Measurements from ENCODE around the gene SIGMAR1. TPM values are rescaled to one million over a fixed set of nuclear protein-coding genes. Genes with fewer than 3 reads are reported as not detected.

The SIGMAR1 gene
- total and polyA plus RNA-seq, 2 of the 8 experiments (the other 6 are each of a cell fraction or from before 2014, with no cell fraction given), result 84.2 to 134 TPM

GRCh38 chr9:34633851-34634550 is 3.6 kb downstream of the SIGMAR1 start:
- no peak overlapping the region for H3K18ac ChIP-seq (ENCODE audit: extremely low read depth, low read length)
- H4K91ac ChIP-seq (replicated peaks; ENCODE audit: insufficient read length, low read length), result no peak overlapping the region
- H3K4me1 ChIP-seq (replicated peaks in 1 of 4; ENCODE audit: control insufficient read depth in 3 of 4, insufficient read depth in 4 of 4, low read length in 3 of 4), result peaks cover 6 to 15% (median 10%) of the 10 kb centered on the region in 4 experiments
- no peak overlapping the region for H3K9ac ChIP-seq (replicated peaks in 1 of 4; ENCODE audit: extremely low read depth in 1 of 4, low read depth in 3 of 4, low read length in 3 of 4)
- peaks cover 13 to 30% (median 26%) of the 10 kb centered on the region in 4 experiments for H3K27me3 ChIP-seq (replicated peaks in 1 of 4; ENCODE audit: control insufficient read depth in 3 of 4, extremely low read depth in 1 of 4, insufficient read depth in 3 of 4, low read length in 3 of 4)
- H2BK120ac ChIP-seq (replicated peaks; ENCODE audit: low read depth, low read length), result no peak overlapping the region
- 0 out of 4 replicates have a peak overlapping the region, but pooled peaks of 1 of the 2 experiments have one; percentile 11 for H3K4me2 ChIP-seq (ENCODE audit: insufficient read depth in 1 of 2, low read depth in 2 of 2, low read length in 2 of 2)
- CTCF ChIA-PET (ENCODE audit: partially characterized antibody), result interaction anchor here (0.6 to 18.5 kb wide), 38 partner anchors 9 to 377 kb away, joined by 3 to 401 read pairs (median 4); partner anchors contain the start of genes CCL27, DCTN3, GALT and IL11RA
- FAIRE-seq, result peak; percentile 90
- peaks cover 0 to 11% of the 10 kb centered on the region in 2 experiments; a peak in 2 of 4 replicates for H3K79me2 ChIP-seq (ENCODE audit: control insufficient read depth in 1 of 2, insufficient read depth in 2 of 2, low read length in 2 of 2)
- H2AFZ ChIP-seq (ENCODE audit: low read length), result no peak overlapping the region
- POLR2A ChIA-PET (ENCODE audit: partially characterized antibody), result interaction anchor here (0.6 to 11.3 kb wide), 8 partner anchors 9 to 296 kb away, joined by 3 to 127 read pairs (median 4); partner anchors contain the start of genes GALT, IL11RA and RPP25L
- WGBS, 2 experiments (ENCODE audit: extremely low coverage in 1 of 2, insufficient coverage in 1 of 2, insufficient read length in 1 of 2, insufficient replicate concordance in 2 of 2, low coverage in 1 of 2, low lambda C conversion rate in 2 of 2, missing lambda C conversion rate in 1 of 2), result 40% methylated on average over 3 of the region's 3 CpGs; no CpG with 5 or more reads in 1 of the 2 experiments
- H3K4me3 ChIP-seq (ENCODE audit: extremely low read depth in 1 of 4, insufficient read depth in 2 of 4, low read depth in 3 of 4, low read length in 4 of 4), result no peak overlapping the region
- H2BK15ac ChIP-seq (ENCODE audit: low read length), result no peak overlapping the region
- peaks cover 12% of the 10 kb centered on the region for H3K23me2 ChIP-seq (ENCODE audit: low read depth, low read length)
- peak overlapping the region; percentile 61 for H2BK12ac ChIP-seq (ENCODE audit: low read depth, low read length)
- no peak overlapping the region for H3K56ac ChIP-seq (replicated peaks; ENCODE audit: insufficient read length, low read depth, low read length)
- no peak overlapping the region for H4K8ac ChIP-seq (ENCODE audit: extremely low read depth, insufficient read depth, low read length)
- DNase-seq (ENCODE audit: low read depth in 1 of 2, low spot score in 2 of 2), result peak in 1 of 2 experiments; percentile 84
- H3K14ac ChIP-seq (ENCODE audit: insufficient read length), result no peak overlapping the region
- peaks cover 0 to 14% of the 10 kb centered on the region in 2 experiments for H4K20me1 ChIP-seq (replicated peaks in 1 of 2; ENCODE audit: control insufficient read depth in 1 of 2, insufficient read depth in 2 of 2, low read length in 2 of 2)
- no peak overlapping the region for H2AK5ac ChIP-seq (ENCODE audit: low read depth, low read length)
- no peak overlapping the region for H2BK20ac ChIP-seq (ENCODE audit: low read length)
- TF ChIP-seq RAD21 (IDR thresholded peaks at IDR 0.05 in 1 of 2, conservative IDR thresholded peaks at IDR 0.05 in 1 of 2; ENCODE audit: low read depth in 2 of 2, low read length in 2 of 2) (peak; percentile 85 to 90), SP1 (IDR thresholded peaks at IDR 0.05; ENCODE audit: low read depth, low read length) (no peak)
- TF ChIP-seq, protein P1, sequence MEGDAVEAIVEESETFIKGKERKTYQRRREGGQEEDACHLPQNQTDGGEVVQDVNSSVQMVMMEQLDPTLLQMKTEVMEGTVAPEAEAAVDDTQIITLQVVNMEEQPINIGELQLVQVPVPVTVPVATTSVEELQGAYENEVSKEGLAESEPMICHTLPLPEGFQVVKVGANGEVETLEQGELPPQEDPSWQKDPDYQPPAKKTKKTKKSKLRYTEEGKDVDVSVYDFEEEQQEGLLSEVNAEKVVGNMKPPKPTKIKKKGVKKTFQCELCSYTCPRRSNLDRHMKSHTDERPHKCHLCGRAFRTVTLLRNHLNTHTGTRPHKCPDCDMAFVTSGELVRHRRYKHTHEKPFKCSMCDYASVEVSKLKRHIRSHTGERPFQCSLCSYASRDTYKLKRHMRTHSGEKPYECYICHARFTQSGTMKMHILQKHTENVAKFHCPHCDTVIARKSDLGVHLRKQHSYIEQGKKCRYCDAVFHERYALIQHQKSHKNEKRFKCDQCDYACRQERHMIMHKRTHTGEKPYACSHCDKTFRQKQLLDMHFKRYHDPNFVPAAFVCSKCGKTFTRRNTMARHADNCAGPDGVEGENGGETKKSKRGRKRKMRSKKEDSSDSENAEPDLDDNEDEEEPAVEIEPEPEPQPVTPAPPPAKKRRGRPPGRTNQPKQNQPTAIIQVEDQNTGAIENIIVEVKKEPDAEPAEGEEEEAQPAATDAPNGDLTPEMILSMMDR (IDR thresholded peaks at IDR 0.05; ENCODE audit: control extremely low read depth in 1 of 3, insufficient read depth in 1 of 3, low read depth in 1 of 3, low read length in 3 of 3), result peak; percentile 80 to 96 (median 88)
- H3K79me1 ChIP-seq (ENCODE audit: low read depth, low read length), result peaks cover 10% of the 10 kb centered on the region
- no peak overlapping the region for H3K4ac ChIP-seq (replicated peaks; ENCODE audit: insufficient read length, low read depth, low read length)
- no peaks in the 10 kb centered on the region for H3K9me3 ChIP-seq (ENCODE audit: insufficient read depth in 2 of 2, low read depth in 1 of 2, low read length in 1 of 2)
- no peak overlapping the region for H3K23ac ChIP-seq (ENCODE audit: insufficient read length)
- no peak overlapping the region for H4K5ac ChIP-seq (ENCODE audit: insufficient read length, low read depth, low read length)
- no peak overlapping the region for H2BK5ac ChIP-seq (ENCODE audit: low read depth, low read length)
- H3K27ac ChIP-seq (ENCODE audit: low read depth, low read length), result no peak overlapping the region
- H3K36me3 ChIP-seq (ENCODE audit: control insufficient read depth in 2 of 4, insufficient read depth in 4 of 4, low read length in 3 of 4), result peaks cover 0 to 6% (median 2%) of the 10 kb centered on the region in 4 experiments; a peak in 3 of 8 replicates
